OCI-LY7 (cell line): ENCODE measurements around the gene MRGPRX2. TPM values are rescaled to one million over a fixed set of nuclear protein-coding genes. Genes with fewer than 3 reads are reported as not detected.
A peak's percentile ranks its signal among the peaks of the same experiment; 100 is the strongest.

Source experiments
- BruUV-seq: library from RNA; stranded (reverse); fragments of 400-500 nt; replicated peaks from 2 replicates; lab custom pipeline; 2021; lab: Mats Ljungman, UMichigan
- CTCF ChIA-PET: fragments of 300-600 bp; sonication (Branson Sonifier 250); formaldehyde crosslinking; loops from one replicate; lab custom pipeline; 2022; ENCODE audit warnings: antibody characterized with exemption; ENCODE audit not compliant: unreplicated experiment; lab: Charles Lee
- POLR2A ChIA-PET: fragments of 300-600 bp; sonication (Branson Sonifier 250); formaldehyde crosslinking; loops from one replicate; lab custom pipeline; 2022; ENCODE audit warnings: antibody characterized with exemption; lab: Charles Lee
- DNase-seq: peaks from one replicate; pipeline ENCODE4 v3.0.0-alpha.2; 2015; ENCODE audit warnings: low spot score
- H2AFZ ChIP-seq: fragments of 200-600 bp; sonication (generic), shearing (Covaris generic); 2 replicates; pipeline ENCODE4 v1.6.1; 2014; ENCODE audit warnings: mild to moderate bottlenecking, antibody characterized with exemption, low read length, moderate library complexity
- H3K27ac ChIP-seq: fragments of 200-600 bp; sonication (generic); 2 replicates; pipeline ENCODE4 v1.5.1; 2014; ENCODE audit warnings: mixed run types, low read depth, mild to moderate bottlenecking, moderate library complexity, low read length, inconsistent platforms; ENCODE audit not compliant: poor library complexity, severe bottlenecking
- H3K36me3 ChIP-seq: fragments of 200-600 bp; sonication (generic); 2 replicates; pipeline ENCODE4 v1.6.1; 2014; ENCODE audit warnings: mild to moderate bottlenecking, antibody characterized with exemption, low read length, moderate library complexity, mixed read lengths; ENCODE audit not compliant: insufficient read depth
- H3K4me1 ChIP-seq: fragments of 200-600 bp; sonication (generic); 2 replicates; pipeline ENCODE4 v1.5.1; 2014; ENCODE audit warnings: mild to moderate bottlenecking, low read length; ENCODE audit not compliant: insufficient read depth, poor library complexity, severe bottlenecking
- H3K4me2 ChIP-seq: fragments of 200-600 bp; sonication (generic); 2 replicates; pipeline ENCODE4 v1.6.1; 2014; ENCODE audit warnings: mild to moderate bottlenecking, low read length
- H3K4me3 ChIP-seq: fragments of 200-600 bp; sonication (generic); 2 replicates; pipeline ENCODE4 v1.5.1; 2014; ENCODE audit warnings: mild to moderate bottlenecking, low read depth, low read length; ENCODE audit not compliant: poor library complexity, severe bottlenecking
- H3K79me2 ChIP-seq: fragments of 200-600 bp; sonication (generic); 2 replicates; pipeline ENCODE4 v1.6.1; 2016; ENCODE audit warnings: low read depth, mild to moderate bottlenecking, low read length, moderate library complexity, mixed read lengths; ENCODE audit not compliant: insufficient read depth
- H3K9me2 ChIP-seq: fragments of 200-600 bp; sonication (generic); 2 replicates; pipeline ENCODE4 v1.6.1; 2016; ENCODE audit warnings: mild to moderate bottlenecking, low read length, mixed read lengths; ENCODE audit not compliant: insufficient read depth
- H3K9me3 ChIP-seq: fragments of 200-600 bp; sonication (generic); 2 replicates; pipeline ENCODE4 v1.6.1; 2014; ENCODE audit warnings: mild to moderate bottlenecking, mixed run types, low read length, mixed read lengths
- H4K20me1 ChIP-seq: fragments of 200-600 bp; sonication (generic); 2 replicates; pipeline ENCODE4 v1.6.1; 2014; ENCODE audit warnings: mild to moderate bottlenecking, antibody characterized with exemption, low read length, moderate library complexity, mixed read lengths; ENCODE audit not compliant: insufficient read depth
- CTCF ChIP-seq: fragments of 200-600 bp; sonication (generic); conservative IDR thresholded peaks from 2 replicates; pipeline ENCODE4 v1.5.1; 2014; ENCODE audit warnings: mild to moderate bottlenecking, antibody characterized with exemption, low read length, moderate library complexity, mixed read lengths
- EZH2phosphoT487 ChIP-seq: fragments of 200-600 bp; sonication (generic); IDR thresholded peaks from 2 replicates; pipeline ENCODE4 v1.6.1; 2018; ENCODE audit warnings: low read depth, borderline replicate concordance, mild to moderate bottlenecking, mixed run types, antibody characterized with exemption, low read length, moderate library complexity, mixed read lengths
- intact Hi-C: fragments of 100-400 bp; cut with micrococcal nuclease; formaldehyde crosslinking; loops from one replicate; pipeline ENCODE4 v1.10.0; 2022; ENCODE audit not compliant: unreplicated experiment
- total RNA-seq, 2 experiments: library from RNA; depleted of rRNA in 1 of 2; stranded (reverse); fragments of >200 nt in 1 of 2; shearing (Covaris generic) in 1 of 2; gene quantifications; 2 replicates each; pipeline ENCODE4 v1.2.3, GENCODE V29; 2014 to 2022

The MRGPRX2 gene
- total RNA-seq, 2 experiments from 2014 or later: not detected

DNA sequence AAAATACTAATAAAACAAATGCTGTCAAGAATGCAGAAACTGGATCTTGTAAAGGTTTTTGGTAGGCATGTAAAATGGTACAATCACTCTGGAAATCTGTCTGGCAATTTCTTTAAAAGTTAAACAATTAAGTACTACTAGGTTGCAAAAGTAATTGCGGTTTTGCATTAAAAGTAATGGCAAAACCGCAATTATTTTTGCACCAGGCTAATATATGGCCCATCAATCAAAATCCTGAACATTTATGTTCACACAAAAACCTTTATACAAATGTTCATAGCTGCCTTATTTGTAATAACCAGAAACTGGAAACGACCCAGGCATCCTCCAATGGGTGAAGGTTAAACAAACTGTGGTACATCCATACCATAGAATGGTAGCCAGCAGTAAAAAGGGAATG, 31.8 kb upstream of the MRGPRX2 start:
- BruUV-seq: no TSS peak
- no peaks in the 10 kb centered on the region for H3K9me3 ChIP-seq
- TF ChIP-seq CTCF: no peak
- no peak for TF ChIP-seq EZH2phosphoT487
- DNase-seq: no peak
- H3K9me2 ChIP-seq: no peaks in the 10 kb centered on the region
- POLR2A ChIA-PET: interaction anchor here (0.6 to 1.1 kb wide), 2 partner anchors 9 to 179 kb away, joined by 3 read pairs; no protein-coding TSS in a partner anchor
- no peaks in the 10 kb centered on the region for H4K20me1 ChIP-seq
- intact Hi-C loops: no loop called here
- CTCF ChIA-PET: no interaction called here
- H3K4me1 ChIP-seq: no peaks in the 10 kb centered on the region
- no peak overlapping the region for H3K4me2 ChIP-seq
- H3K27ac ChIP-seq: no peak overlapping the region
- no peaks in the 10 kb centered on the region for H3K79me2 ChIP-seq
- H3K4me3 ChIP-seq: no peak overlapping the region
- no peaks in the 10 kb centered on the region for H3K36me3 ChIP-seq
- H2AFZ ChIP-seq: no peak overlapping the region

GRCh38 chr11:19091366-19091765, 30.8 kb upstream of the MRGPRX2 start:
- no peak overlapping the region for H2AFZ ChIP-seq
- H3K9me2 ChIP-seq: no peaks in the 10 kb centered on the region
- ChIA-PET POLR2A (interaction anchor here (0.6 to 1.1 kb wide), 2 partner anchors 8 to 50 kb away, joined by 3 read pairs; no protein-coding TSS in a partner anchor), CTCF (no interaction called here)
- no peak for DNase-seq
- no peak overlapping the region for H3K4me3 ChIP-seq
- H4K20me1 ChIP-seq: no peaks in the 10 kb centered on the region
- TF ChIP-seq EZH2phosphoT487 (no peak), CTCF (0 out of 2 replicates have a peak, but pooled peaks have one; percentile 6)
- no peaks in the 10 kb centered on the region for H3K79me2 ChIP-seq
- no TSS peak for BruUV-seq
- no peaks in the 10 kb centered on the region for H3K36me3 ChIP-seq
- no peaks in the 10 kb centered on the region for H3K4me1 ChIP-seq
- intact Hi-C loops: no loop called here
- H3K27ac ChIP-seq: no peak overlapping the region
- no peak overlapping the region for H3K4me2 ChIP-seq
- no peaks in the 10 kb centered on the region for H3K9me3 ChIP-seq

DNA sequence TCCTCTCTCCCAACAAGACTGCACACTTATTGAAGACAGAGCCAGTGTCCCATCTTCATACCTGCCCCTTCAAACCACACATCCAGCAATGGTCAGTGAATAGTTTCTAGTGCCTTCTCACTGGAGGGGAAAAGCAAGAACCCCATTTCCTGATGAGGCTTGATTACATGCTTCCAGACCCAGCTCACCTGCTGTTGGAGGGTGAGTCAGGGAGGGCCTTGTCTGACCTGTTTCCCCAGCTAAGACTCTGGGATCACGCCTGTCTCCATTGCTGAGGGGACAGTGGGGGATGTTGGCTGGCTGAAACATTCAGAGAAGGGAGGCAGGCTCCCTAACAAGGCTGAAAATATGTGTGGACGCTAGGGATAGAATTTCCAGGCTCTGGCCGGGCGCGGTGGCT, 28.9 kb upstream of the MRGPRX2 start:
- Histone ChIP-seq H3K27ac (no peak overlapping the region), H3K4me3 (no peak overlapping the region), H3K36me3 (no peaks in the 10 kb centered on the region), H2AFZ (no peak overlapping the region), H3K4me2 (no peak overlapping the region), H4K20me1 (no peaks in the 10 kb centered on the region), H3K79me2 (no peaks in the 10 kb centered on the region), H3K9me3 (no peaks in the 10 kb centered on the region), H3K9me2 (no peaks in the 10 kb centered on the region), H3K4me1 (no peaks in the 10 kb centered on the region)
- POLR2A ChIA-PET: interaction anchor here (0.6 kb wide), 1 partner anchor 18 kb away, joined by 4 read pairs; no protein-coding TSS in a partner anchor
- CTCF ChIA-PET: no interaction called here
- no peak for DNase-seq
- TF ChIP-seq CTCF (no peak), EZH2phosphoT487 (no peak)
- BruUV-seq: no TSS peak
- intact Hi-C loops: no loop called here
